ENCODE results near the gene KYNU. TPM values are rescaled to one million over a fixed set of nuclear protein-coding genes. Genes with fewer than 3 reads are reported as not detected.

Gene KYNU
- total and polyA plus RNA-seq, 2 of the 13 experiments (the other 11 are each of a cell fraction or from before 2014, with no cell fraction given): 21.9 to 68.6 TPM

- TF ChIP-seq ZNF790 (CRISPR knock-in tag; IDR thresholded peaks at IDR 0.05; ENCODE audit: borderline replicate concordance) (no peak), HHEX (CRISPR knock-in tag; IDR thresholded peaks at IDR 0.05) (no peak), ZXDC (CRISPR knock-in tag; IDR thresholded peaks at IDR 0.05) (no peak), CREB3 (CRISPR knock-in tag; IDR thresholded peaks at IDR 0.05) (no peak), ZNF160 (CRISPR knock-in tag; IDR thresholded peaks at IDR 0.05) (no peak), ZNF740 (CRISPR knock-in tag; IDR thresholded peaks at IDR 0.05) (no peak), ZNF510 (CRISPR knock-in tag; IDR thresholded peaks at IDR 0.05; ENCODE audit: low read depth) (no peak), KLF13 (CRISPR knock-in tag; IDR thresholded peaks at IDR 0.05) (no peak)
Measured at GRCh38 chr2:142993771-142994170, 116.3 kb downstream of the KYNU start (continued).

GRCh38 chr2:142994665-142995064, 117.2 kb downstream of the KYNU start:
- ChIA-PET POLR2A (no interaction called here), CTCF (ENCODE audit: low intra/inter-chr PET ratio, low total read pairs) (no interaction called here)
- H3K27ac ChIP-seq (ENCODE audit: extremely low read length, insufficient read depth, low read length): no peak overlapping the region
- FAIRE-seq (no peak), DNase-seq (ENCODE audit: low spot score) (no peak), ATAC-seq (no peak)
- in situ Hi-C loops (cut with HindIII; ENCODE audit: extremely low pct_ligation_motif_present, low pct_unique_long_range_greater_than_20kb): loop anchor here (25.0 kb wide), 1 partner anchor 707 kb away; no protein-coding TSS in a partner anchor
- no TSS peak for BruUV-seq (replicated peaks)
- intact Hi-C loops (cut with micrococcal nuclease; ENCODE audit: unreplicated experiment): no loop called here
- no peak overlapping the region for H3K9ac ChIP-seq (ENCODE audit: insufficient read depth, low read depth, low read length)
- H3K4me3 ChIP-seq (replicated peaks in 1 of 3; ENCODE audit: insufficient read depth in 1 of 3, low read depth in 2 of 3, low read length in 3 of 3): no peak overlapping the region
- H2AFZ ChIP-seq (ENCODE audit: low read length): no peak overlapping the region
- no peaks in the 10 kb centered on the region for H3K9me3 ChIP-seq (ENCODE audit: low read length)
- H3K79me2 ChIP-seq (ENCODE audit: insufficient read depth, low read length): no peaks in the 10 kb centered on the region
- 93% methylated on average over 2 of the region's 2 CpGs for WGBS (ENCODE audit: low lambda C conversion rate)
- H4K20me1 ChIP-seq (ENCODE audit: insufficient read depth, low read length): no peaks in the 10 kb centered on the region
- no peak overlapping the region for H3K4me2 ChIP-seq (ENCODE audit: low read depth, low read length)
- no peaks in the 10 kb centered on the region for H3K4me1 ChIP-seq (ENCODE audit: insufficient read depth, low read length)
- TF ChIP-seq JDP2 (CRISPR knock-in tag; IDR thresholded peaks at IDR 0.05; ENCODE audit: borderline replicate concordance): no peak
- TF ChIP-seq ZFAT (CRISPR knock-in tag; conservative IDR thresholded peaks at IDR 0.05): no peak
- no peak for TF ChIP-seq NFE2L2 (IDR thresholded peaks at IDR 0.05; ENCODE audit: low read length)
- TF ChIP-seq ZNF546 (CRISPR knock-in tag; conservative IDR thresholded peaks at IDR 0.05): no peak
- no peak for TF ChIP-seq ZBTB8A (CRISPR knock-in tag; IDR thresholded peaks at IDR 0.05; ENCODE audit: borderline replicate concordance, low read depth)
- no peak for TF ChIP-seq ATF1 (CRISPR knock-in tag; IDR thresholded peaks at IDR 0.05)
- TF ChIP-seq TARDBP (CRISPR knock-in tag; IDR thresholded peaks at IDR 0.05): no peak
- no peaks in the 10 kb centered on the region for H3K27me3 ChIP-seq (ENCODE audit: control insufficient read depth in 1 of 2, insufficient read depth in 2 of 2, low read length in 2 of 2)
- peaks cover 2 to 5% of the 10 kb centered on the region in 2 experiments; a peak in 1 of 5 replicates for H3K36me3 ChIP-seq (replicated peaks in 1 of 2; ENCODE audit: control insufficient read depth in 1 of 2, insufficient read depth in 2 of 2, low read length in 2 of 2)

Measured in HepG2 (cell line).